Measurements from ENCODE around the gene EIF4G3.

GRCh38 chr1:20899154-20899972, 277.3 kb downstream of the EIF4G3 start:
- TF ChIP-seq CTCF (IDR thresholded peaks at IDR 0.05) (no peak), POLR2A (IDR thresholded peaks at IDR 0.05) (no peak)
